Activated CD8-positive, alpha-beta T cell treated with anti-CD3 and anti-CD28 coated beads for 36 hours (primary cell): Measurements from ENCODE around the gene SLC25A42. TPM values are rescaled to one million over a fixed set of nuclear protein-coding genes. Genes with fewer than 3 reads are reported as not detected.

Source experiments
- ATAC-seq: fragments of 200-7000 bp; cut with Tn5 transposase; one replicate; pipeline ENCODE4 v1.10.0; 2021; ENCODE audit warnings: mild to moderate bottlenecking, moderate library complexity
- CTCF ChIA-PET: fragments of 350-600 bp; sonication (Branson Sonifier 250); formaldehyde crosslinking; loops from one replicate; lab custom pipeline; 2021; ENCODE audit warnings: antibody characterized with exemption; lab: Charles Lee
- POLR2A ChIA-PET: fragments of 350-600 bp; sonication (Branson Sonifier 250); formaldehyde crosslinking; loops from one replicate; lab custom pipeline; 2021; ENCODE audit warnings: antibody characterized with exemption; lab: Charles Lee
- DNase-seq: peaks from one replicate; pipeline ENCODE4 v3.0.0-alpha.2; 2020
- H3K27ac Mint-ChIP-seq: one replicate; pipeline ENCODE4 v1.8.0; 2021; ENCODE audit warnings: mild to moderate bottlenecking, mixed read lengths
- H3K27me3 Mint-ChIP-seq: one replicate; pipeline ENCODE4 v1.8.0; 2021; ENCODE audit warnings: mixed read lengths
- H3K36me3 Mint-ChIP-seq: one replicate; pipeline ENCODE4 v1.8.0; 2021; ENCODE audit warnings: low read depth, mixed read lengths
- H3K4me1 Mint-ChIP-seq: one replicate; pipeline ENCODE4 v1.8.0; 2021; ENCODE audit warnings: low read depth, mixed read lengths
- H3K4me3 Mint-ChIP-seq: one replicate; pipeline ENCODE4 v1.8.0; 2021; ENCODE audit warnings: mild to moderate bottlenecking, moderate library complexity, mixed read lengths
- H3K9me3 Mint-ChIP-seq: one replicate; pipeline ENCODE4 v1.8.0; 2021; ENCODE audit warnings: mixed read lengths
- intact Hi-C: fragments of 100-400 bp; cut with micrococcal nuclease; formaldehyde crosslinking; loops from one replicate; pipeline ENCODE4 v1.10.0; 2022
- total RNA-seq, 2 experiments: library from RNA; stranded (reverse); gene quantifications; one replicate each; pipeline ENCODE4 v1.2.3, GENCODE V29; 2021
- TF ChIP-seq, protein P1 (sequence below): fragments of 200-600 bp; IDR thresholded peaks from one replicate; pipeline ENCODE4 v1.8.0; 2022; ENCODE audit warnings: antibody characterized with exemption, mild to moderate bottlenecking

SLC25A42 gene
- total RNA-seq, 2 experiments from 2014 or later = 10.9 to 11.1 TPM

DNA sequence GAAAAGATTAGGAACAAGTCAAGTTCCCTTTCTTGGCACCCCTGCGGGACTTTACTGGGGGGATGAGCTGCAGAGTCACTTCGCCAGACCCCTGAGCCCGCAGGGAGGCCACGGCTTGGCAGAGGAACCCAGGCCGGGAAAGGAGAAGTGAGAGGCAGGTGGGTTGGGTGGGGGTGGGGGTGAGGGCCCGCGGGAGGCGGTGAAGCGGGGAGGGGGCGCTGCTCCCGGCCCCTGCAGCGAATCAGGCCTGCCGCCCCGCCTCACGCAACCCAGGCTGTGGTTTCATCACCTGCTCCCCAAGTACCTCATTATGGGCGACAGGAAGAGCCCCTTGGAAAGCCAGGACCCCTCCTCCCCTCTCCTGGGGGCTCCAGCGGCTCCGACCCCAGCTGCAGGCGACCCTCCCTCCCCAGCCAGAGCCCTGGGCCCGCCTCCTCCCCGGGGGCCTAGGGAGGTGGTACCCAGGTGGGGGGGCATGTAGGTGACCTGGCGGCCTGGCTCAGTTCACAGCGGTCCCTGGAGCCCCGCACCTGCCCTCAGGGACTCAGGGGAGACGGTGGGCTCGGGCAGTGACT lies 96.8 kb downstream of the SLC25A42 start:
- ATAC-seq = no peak
- CTCF ChIA-PET = interaction anchor here (1.6 kb wide), 1 partner anchor 15 kb away, joined by 4 read pairs; no protein-coding TSS in a partner anchor
- Mint-ChIP-seq H3K9me3 (no peaks in the 10 kb centered on the region), H3K27ac (no peak overlapping the region), H3K27me3 (no peaks in the 10 kb centered on the region), H3K36me3 (peaks cover 12% of the 10 kb centered on the region), H3K4me3 (no peak overlapping the region), H3K4me1 (peaks cover 7% of the 10 kb centered on the region)
- intact Hi-C loops = no loop called here
- POLR2A ChIA-PET = interaction anchor here (0.6 kb wide), 2 partner anchors 8 to 96 kb away, joined by 3 read pairs; no protein-coding TSS in a partner anchor
- no peak for DNase-seq
- TF ChIP-seq, protein P1, sequence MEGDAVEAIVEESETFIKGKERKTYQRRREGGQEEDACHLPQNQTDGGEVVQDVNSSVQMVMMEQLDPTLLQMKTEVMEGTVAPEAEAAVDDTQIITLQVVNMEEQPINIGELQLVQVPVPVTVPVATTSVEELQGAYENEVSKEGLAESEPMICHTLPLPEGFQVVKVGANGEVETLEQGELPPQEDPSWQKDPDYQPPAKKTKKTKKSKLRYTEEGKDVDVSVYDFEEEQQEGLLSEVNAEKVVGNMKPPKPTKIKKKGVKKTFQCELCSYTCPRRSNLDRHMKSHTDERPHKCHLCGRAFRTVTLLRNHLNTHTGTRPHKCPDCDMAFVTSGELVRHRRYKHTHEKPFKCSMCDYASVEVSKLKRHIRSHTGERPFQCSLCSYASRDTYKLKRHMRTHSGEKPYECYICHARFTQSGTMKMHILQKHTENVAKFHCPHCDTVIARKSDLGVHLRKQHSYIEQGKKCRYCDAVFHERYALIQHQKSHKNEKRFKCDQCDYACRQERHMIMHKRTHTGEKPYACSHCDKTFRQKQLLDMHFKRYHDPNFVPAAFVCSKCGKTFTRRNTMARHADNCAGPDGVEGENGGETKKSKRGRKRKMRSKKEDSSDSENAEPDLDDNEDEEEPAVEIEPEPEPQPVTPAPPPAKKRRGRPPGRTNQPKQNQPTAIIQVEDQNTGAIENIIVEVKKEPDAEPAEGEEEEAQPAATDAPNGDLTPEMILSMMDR = no peak

DNA sequence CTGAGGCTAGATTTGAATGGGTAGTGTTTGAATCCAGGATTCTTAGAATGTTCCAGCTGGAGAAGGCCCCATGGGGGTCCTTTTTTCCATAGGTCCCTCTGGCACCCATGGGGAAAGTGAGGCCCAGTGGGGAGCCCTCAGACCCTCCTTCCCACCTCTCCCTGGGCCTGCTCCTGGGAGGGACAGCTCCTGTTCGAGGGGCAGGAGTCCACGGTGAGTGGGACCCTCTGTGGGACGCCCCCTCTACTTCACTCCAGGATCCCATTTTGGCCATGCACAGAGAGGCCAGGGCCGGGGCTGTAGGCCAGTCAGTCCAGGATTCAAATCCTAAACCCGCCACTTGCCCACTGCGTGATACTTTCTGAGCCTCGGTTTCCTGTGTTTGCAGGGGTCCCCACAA lies 98.7 kb downstream of the SLC25A42 start:
- CTCF ChIA-PET = interaction anchor here (1.6 kb wide), 1 partner anchor 12 kb away, joined by 7 read pairs; no protein-coding TSS in a partner anchor
- Mint-ChIP-seq H3K36me3 (no peaks in the 10 kb centered on the region), H3K27ac (no peak overlapping the region), H3K27me3 (no peaks in the 10 kb centered on the region), H3K9me3 (no peaks in the 10 kb centered on the region), H3K4me3 (no peak overlapping the region), H3K4me1 (peaks cover 7% of the 10 kb centered on the region)
- POLR2A ChIA-PET = no interaction called here
- DNase-seq = no peak
- TF ChIP-seq, protein P1 = no peak
- no peak for ATAC-seq
- intact Hi-C loops = no loop called here

Other genes starting within 250 kb of the SLC25A42 start
- 10 to 100 TPM; 75.9 to 87.6 TPM for gene UPF1, start 232.0 kb upstream of the SLC25A42 start, total RNA-seq
- under 1 TPM; 0.18 to 0.36 TPM for gene CERS1, start 167.8 kb upstream of the SLC25A42 start, total RNA-seq
- 100 to 1,000 TPM; 179 to 183 TPM for gene COPE, start 144.6 kb upstream of the SLC25A42 start, total RNA-seq
- 10 to 100 TPM; 61.0 to 61.6 TPM for gene DDX49, start 144.3 kb upstream of the SLC25A42 start, total RNA-seq
- gene HOMER3, start 122.8 kb upstream of the SLC25A42 start, total RNA-seq = under 1 TPM; 0.36 to 0.51 TPM
- gene SUGP2, start 30.5 kb upstream of the SLC25A42 start, total RNA-seq = 100 to 1,000 TPM; 104 to 112 TPM
- 10 to 100 TPM; 34.2 to 42.8 TPM for gene ARMC6, start 30.4 kb upstream of the SLC25A42 start, total RNA-seq
- gene TMEM161A, start 74.5 kb downstream of the SLC25A42 start, total RNA-seq = 10 to 100 TPM; 24.4 to 26.2 TPM
- 1 to 10 TPM; 1.4 to 2.6 TPM for gene MEF2B, start 106.3 kb downstream of the SLC25A42 start, total RNA-seq
- gene BORCS8, start 128.2 kb downstream of the SLC25A42 start, total RNA-seq = 10 to 100 TPM; 20.8 to 22.2 TPM
- 10 to 100 TPM; 61.4 to 68.5 TPM for gene RFXANK, start 128.3 kb downstream of the SLC25A42 start, total RNA-seq
- gene NR2C2AP, start 139.4 kb downstream of the SLC25A42 start, total RNA-seq = 10 to 100 TPM; 37.8 to 40.0 TPM
- gene NCAN, start 148.0 kb downstream of the SLC25A42 start, total RNA-seq = not detected
- not detected for gene TM6SF2, start 209.3 kb downstream of the SLC25A42 start, total RNA-seq